GM19438 (cell line): ENCODE data around the gene MTERF4.

Source experiments
- ATAC-seq: cut with Tn5 transposase; IDR thresholded peaks from one replicate; pipeline ENCODE4 v1.9.1; 2021; ENCODE audit warnings: low read depth; ENCODE audit not compliant: unreplicated experiment

The MTERF4 gene

DNA sequence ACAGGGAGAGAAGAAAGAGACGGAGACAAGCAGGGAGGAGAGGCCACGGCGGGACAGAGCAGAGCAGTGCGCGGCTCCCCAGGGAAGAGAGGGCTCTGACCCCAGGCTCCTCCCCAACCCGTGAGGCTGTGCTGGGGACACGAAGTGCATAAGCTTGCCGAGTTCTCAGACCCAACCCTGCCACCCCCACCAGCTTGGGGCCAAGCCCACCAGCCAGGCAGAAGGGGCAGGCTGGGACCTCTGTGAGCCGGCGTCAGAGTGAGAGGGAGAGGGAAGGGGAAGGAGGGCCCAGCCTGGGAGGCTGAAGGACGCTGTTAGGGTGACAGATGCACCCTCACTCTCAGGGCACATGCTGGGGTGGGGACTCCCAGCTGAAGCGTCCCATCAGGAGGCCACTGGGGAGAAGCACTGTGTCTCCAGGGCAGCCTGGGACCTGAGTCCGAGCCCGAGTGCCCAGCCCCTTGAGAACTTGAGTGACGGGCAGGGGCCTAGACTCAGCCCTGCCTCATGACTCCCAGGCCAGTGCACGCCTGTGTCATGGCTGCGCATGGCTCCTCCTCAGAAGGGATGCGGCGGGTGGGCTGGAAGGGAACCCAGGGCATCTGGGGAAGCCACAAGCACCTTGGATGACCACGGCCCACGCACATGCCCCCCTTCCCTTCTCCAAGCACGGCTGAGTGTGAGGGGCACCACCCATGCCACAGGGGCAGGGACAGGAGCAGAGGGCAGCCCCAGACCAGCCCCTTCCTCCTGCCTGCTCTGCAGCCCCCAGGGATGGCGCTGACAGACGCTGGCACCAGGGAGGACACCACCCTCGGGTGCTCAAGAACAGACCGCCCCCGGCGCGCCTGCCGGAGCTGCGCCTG is 31.0 kb downstream of the MTERF4 start:
- ATAC-seq, result no peak

DNA sequence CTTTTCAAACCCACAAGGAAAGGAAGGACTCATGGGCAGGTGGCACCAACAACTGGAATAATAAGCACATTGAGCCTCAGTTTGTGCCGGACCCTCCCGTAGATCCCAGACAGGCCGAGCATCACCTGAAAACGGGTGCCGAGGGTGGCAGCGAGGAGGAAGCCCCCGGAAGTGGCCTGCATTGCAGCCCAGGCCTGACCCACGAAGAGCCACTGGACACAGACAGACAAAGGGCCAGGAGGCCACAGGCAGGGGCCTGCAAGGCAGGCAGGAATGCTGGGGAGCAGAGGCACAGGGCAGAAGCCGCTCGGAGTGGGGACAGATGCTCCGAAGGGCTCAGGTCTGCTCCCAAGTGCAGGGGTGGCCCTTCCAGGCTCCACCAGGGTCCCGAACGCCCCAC is 31.7 kb downstream of the MTERF4 start:
- ATAC-seq, result no peak

DNA sequence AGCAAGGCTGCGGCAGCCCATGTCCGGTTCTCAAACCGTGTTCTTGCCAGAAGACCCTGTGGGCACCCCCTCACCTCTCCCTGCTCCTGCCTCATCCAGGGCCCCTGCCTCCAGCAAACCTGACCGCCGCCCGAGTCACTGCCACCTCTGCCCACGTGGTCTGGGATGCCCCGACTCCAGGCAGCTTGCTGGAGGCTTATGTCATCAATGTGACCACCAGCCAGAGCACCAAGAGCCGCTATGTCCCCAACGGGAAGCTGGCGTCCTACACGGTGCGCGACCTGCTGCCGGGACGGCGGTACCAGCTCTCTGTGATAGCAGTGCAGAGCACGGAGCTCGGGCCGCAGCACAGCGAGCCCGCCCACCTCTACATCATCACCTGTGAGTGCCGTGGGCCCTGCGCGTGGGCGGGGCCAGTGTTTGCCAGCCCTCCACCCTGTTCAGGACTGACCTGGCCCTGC is 32.2 kb downstream of the MTERF4 start:
- no peak for ATAC-seq

- no peak for ATAC-seq
Observed at GRCh38 chr2:241068942-241069810, 32.9 kb downstream of the MTERF4 start.

DNA sequence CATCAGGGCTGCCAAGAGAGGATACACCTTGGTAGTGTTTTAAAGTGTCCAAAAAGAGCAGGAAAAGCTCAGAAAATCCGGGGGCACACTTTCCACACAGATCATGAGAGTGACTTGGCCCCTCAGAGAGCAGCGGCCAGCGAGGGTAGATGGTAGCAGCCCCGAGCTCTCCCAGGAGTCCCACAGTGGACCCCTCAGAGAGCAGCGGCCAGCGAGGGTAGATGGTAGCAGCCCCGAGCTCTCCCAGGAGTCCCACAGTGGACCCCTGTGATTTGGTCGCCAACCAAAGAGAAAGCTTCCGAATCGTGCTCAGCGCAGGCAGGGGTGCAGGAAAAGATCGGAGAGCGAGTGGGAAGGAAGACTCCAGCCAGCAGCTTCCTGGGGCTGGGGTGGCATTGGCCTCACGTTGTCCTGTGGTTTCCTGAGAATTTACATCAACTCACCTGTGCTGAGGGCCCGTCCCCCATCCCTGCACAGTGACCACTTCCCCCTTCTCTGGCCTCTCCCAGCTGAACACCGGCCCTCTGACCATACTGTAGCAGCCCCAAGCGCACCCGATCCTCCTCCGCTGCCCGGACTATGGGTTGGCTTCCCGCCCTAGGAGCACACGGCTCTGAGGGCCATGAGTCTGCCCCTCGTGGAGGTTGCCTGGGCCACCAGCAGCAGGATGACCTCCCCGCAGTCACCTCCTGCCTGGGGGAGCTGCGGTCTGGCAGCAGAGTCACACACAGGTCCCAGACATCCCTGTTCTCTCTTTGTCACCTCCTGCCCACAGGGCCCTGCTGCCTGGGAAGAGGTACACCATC is 33.7 kb downstream of the MTERF4 start:
- no peak for ATAC-seq

- no peak for ATAC-seq
Observed at GRCh38 chr2:241067501-241068135, 34.5 kb downstream of the MTERF4 start.

DNA sequence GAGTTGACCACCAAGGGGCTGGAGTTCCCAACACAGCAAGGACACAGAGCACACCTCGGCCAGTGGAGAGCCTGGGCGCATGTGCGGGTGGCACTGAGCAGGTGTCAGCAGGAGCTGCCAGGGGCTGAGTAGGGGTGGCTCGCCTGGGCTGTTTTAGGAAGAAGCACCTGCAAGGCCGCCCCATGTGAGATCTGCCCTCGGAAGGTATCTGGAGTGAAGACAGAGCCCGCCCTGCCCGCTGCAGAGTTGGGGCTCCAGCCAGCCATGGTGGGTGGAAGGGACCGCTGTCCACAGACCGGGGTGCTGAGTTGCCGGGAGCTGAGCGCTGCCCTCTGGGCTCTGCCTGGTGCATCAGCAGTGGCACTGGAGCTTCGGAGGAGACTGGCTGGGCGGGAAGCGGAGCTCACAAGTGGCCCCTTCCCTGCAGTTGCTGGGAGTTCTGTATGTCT is 35.2 kb downstream of the MTERF4 start:
- ATAC-seq, result no peak

DNA sequence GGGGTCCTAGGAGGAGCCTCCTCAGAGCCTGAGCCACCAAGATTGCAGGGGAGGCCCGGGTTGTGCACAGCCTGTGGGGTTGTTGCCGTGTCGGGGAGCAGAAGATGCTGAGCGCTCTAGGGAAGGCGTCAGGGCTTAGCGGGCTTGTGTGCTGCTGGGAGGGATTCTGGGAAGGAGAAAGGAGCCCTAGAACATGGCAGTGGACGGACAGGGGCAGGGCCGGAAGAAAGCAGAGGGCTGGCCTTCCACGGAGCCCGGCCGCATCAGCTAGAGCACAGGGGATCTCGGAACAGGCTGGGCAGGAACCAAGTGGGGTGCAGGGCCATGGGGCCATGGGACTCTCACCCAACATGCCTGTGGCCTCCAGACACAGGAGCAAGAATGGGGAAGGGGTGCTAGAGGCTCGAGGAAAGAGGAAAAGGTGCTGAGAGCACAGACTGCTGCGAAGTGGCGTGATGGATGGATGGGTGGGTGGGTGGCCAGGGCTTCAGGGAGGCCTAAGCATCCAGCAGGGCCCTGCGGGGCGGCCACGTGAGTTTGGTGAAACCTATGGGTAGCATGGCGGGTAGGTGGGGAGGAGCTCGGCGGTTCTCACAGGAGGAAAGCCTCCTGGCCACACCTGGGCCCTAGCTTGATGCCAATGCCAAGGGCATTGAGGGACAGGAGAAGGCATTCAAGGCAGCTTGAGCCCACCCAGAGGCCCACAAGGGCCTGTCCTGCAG is 35.8 kb downstream of the MTERF4 start:
- ATAC-seq, result no peak

- no peak for ATAC-seq
Observed at GRCh38 chr2:241065355-241065803, 36.7 kb downstream of the MTERF4 start.

DNA sequence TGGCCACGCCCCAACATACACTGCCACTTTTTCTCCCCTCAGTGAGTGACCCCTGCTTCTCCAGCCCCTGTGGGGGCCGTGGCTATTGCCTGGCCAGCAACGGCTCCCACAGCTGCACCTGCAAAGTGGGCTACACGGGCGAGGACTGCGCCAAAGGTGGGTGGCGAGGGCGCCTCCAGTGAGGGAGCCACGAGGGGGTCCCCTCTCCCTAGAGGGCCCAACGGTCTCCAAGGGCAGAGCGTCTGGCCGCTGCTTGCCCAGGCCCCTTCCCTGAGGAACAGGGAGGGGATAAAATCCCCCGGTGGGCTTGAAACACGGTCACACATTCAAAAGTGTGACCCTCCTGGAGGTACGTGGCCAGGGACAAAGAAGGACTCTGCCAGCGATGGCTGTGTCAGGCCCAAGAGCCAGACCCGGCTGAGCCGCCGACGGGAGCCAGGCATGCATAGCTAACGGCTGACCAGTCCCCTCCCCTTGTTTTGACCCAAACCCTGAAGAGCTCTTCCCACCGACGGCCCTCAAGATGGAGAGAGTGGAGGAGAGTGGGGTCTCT is 37.2 kb downstream of the MTERF4 start:
- ATAC-seq, result no peak

DNA sequence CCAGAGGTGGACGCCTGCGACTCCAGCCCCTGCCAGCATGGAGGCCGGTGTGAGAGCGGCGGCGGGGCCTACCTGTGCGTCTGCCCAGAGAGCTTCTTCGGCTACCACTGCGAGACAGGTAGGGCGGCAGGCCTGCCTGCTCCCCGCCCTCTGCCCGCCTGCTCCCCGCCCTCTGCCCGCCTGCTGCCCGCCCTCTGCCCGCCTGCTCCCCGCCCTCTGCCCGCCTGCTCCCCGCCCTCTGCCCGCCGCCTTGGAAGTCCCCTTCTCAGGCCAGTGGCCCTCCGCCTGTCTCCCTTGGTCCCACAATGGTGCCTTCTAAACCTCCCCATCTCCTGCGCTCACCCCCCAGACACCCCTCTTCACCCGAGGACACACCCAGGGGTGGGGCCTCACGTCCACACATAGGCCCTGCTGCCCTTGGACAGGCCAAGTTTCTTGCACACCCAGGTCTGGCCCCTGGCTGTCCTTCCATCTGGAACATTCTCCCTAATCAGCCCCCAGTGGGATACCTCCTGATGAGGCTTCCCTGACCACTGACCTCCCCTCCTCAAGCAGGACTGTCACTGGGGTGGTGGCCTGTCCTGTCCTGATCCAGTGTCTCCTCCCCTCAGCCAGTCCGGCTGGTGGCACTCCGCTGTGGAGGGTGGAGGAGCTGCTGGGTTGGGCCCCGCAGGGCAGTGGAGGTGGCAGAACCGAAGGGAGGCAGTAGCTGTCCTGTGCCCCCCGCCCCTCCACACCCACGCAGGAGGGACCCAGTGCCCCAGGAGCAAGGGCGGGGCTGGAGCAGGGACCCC is 37.9 kb downstream of the MTERF4 start:
- no peak for ATAC-seq

DNA sequence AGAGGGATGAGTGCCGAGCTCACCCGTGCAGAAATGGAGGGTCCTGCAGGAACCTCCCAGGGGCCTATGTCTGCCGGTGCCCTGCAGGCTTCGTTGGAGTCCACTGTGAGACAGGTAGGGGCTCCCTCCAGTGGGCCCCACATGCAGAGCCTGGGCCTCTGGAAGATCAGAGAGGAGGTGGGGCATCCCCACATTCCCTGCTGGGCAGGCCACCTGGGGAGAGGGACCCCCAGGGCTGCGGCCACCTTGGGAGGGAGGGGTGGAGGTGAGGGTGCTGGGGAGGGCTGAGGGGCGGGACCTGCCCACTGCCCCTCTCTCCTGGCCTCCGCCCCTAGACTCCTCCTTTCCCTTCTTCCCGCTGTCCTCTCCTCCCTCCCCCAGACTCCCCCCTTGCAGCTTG is 38.5 kb downstream of the MTERF4 start:
- ATAC-seq, result no peak

GRCh38 chr2:241063093-241063551 is 39.0 kb downstream of the MTERF4 start:
- no peak for ATAC-seq

DNA sequence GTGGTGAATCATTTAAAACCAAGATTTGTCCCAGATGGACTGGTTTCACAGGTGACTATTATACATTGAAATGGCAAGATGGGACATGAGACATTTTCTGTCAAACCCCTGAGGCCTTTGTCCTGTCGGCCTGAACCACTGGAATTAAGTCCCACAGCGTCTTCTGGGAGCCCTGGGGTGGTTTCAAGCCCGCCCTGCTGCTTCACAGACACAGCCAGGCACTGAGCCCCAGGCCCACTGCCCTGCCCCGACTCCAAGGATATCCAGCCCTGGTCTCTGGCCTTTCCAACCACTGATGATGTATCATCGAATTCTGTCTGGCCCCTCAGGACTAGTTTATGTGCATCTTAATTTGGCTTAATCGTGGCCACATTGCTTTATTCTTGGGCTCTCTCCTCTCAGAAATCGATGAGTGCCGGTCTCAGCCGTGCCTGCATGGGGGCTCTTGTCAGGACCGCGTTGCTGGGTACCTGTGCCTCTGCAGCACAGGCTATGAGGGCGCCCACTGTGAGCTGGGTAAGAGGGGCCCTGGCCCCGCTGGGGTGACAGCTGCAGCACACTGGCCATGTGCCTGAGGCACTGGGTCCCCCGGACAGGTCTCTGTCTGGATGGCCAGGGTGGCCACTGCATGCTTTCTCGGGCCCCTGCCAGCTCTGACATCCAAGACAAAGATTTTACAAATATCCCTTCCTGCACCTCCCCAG is 39.5 kb downstream of the MTERF4 start:
- ATAC-seq, result no peak

DNA sequence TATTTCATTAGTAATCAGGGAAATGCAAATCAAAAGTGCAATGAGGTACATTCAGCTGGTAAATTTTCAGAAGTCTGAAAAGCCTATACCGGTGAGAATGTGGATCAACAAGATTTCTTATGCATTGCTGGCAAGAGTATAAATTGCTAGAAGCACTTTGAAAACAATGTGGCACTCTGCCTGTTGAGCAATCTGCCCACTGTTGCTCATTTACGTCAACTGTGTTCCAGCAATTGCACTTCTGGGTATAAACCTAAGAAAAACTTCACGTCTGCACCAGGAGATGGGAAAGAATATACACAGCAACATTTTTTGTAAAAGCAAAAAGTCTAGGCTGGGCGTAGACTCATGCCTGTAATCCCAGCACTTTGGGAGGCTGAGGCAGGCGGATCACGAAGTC is 40.8 kb downstream of the MTERF4 start:
- ATAC-seq, result no peak

DNA sequence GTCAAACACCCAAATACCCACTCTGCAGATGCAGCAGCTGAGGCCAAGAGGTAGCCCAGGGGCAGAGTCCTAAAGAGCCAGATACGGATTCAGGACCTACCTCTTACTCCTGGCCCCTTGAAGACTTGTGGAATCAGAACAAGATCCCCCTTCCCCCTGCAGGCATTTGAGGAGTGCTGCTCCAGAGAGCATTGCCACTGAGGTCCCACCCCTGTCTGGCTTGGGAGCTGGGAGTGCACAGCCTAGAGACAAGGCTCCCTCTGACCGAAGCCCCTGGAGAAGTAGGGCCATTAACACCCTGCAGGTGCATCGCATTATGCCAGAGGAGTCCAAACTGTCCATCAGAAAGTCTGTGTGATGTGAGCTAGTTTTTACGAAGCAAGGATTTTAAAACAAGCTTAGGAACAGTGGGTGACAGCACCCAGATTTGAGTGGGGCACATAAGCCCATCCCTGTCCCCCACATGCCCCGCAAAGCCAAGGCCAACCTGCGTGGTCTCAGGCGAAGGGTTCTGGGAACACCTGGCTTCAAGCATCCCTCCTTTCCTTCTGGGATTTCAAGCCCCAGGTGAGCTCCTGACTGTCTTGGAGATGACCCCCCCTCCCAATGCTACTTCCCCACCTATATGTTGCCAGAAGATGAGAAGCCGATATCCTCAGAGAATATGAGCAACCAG is 48.4 kb downstream of the MTERF4 start:
- ATAC-seq, result no peak
